ENCODE data around the gene CAMK1D. TPM values are rescaled to one million over a fixed set of nuclear protein-coding genes. Genes with fewer than 3 reads are reported as not detected.
A peak's percentile ranks its signal among the peaks of the same experiment; 100 is the strongest.
"Not testable (repeated sequence)": the region's sequence is repeated elsewhere in the genome, so short reads cannot be mapped to it uniquely, and the experiment has no call there.

CAMK1D gene
- total RNA-seq, 1 donor from 2014 or later = 3.2 TPM

- intact Hi-C loops (cut with DNase I) = no loop called here
- DNase-seq (ENCODE audit: low spot score) = peak; percentile 66
Observed at GRCh38 chr10:12417331-12417730, 68.0 kb downstream of the CAMK1D start.

GRCh38 chr10:12418000-12418399 lies 68.7 kb downstream of the CAMK1D start:
- intact Hi-C loops (cut with DNase I) = no loop called here
- DNase-seq (ENCODE audit: low spot score) = peak; percentile 66

GRCh38 chr10:12418725-12419261 lies 69.4 kb downstream of the CAMK1D start:
- intact Hi-C loops (cut with DNase I) = no loop called here
- DNase-seq (ENCODE audit: low spot score) = no peak

GRCh38 chr10:12419262-12419847 lies 70.0 kb downstream of the CAMK1D start:
- intact Hi-C loops (cut with DNase I) = no loop called here
- DNase-seq (ENCODE audit: low spot score) = no peak

GRCh38 chr10:12420530-12421120 lies 71.3 kb downstream of the CAMK1D start:
- DNase-seq (ENCODE audit: low spot score) = no peak
- intact Hi-C loops (cut with DNase I) = no loop called here

GRCh38 chr10:12422189-12422588 lies 72.8 kb downstream of the CAMK1D start:
- no peak for DNase-seq (ENCODE audit: low spot score)
- intact Hi-C loops (cut with DNase I) = no loop called here

GRCh38 chr10:12423896-12424295 lies 74.5 kb downstream of the CAMK1D start:
- intact Hi-C loops (cut with DNase I) = no loop called here
- no peak for DNase-seq (ENCODE audit: low spot score)

GRCh38 chr10:12427276-12427675 lies 77.9 kb downstream of the CAMK1D start:
- intact Hi-C loops (cut with DNase I) = no loop called here

GRCh38 chr10:12428447-12429135 lies 79.2 kb downstream of the CAMK1D start:
- intact Hi-C loops (cut with DNase I) = no loop called here
- no peak for DNase-seq (ENCODE audit: low spot score)

More at GRCh38 chr10:12427276-12427675, 77.9 kb downstream of the CAMK1D start:
- DNase-seq (ENCODE audit: low spot score) = no peak

- DNase-seq (ENCODE audit: low spot score) = no peak
- intact Hi-C loops (cut with DNase I) = no loop called here
Observed at GRCh38 chr10:12430406-12430982, 81.1 kb downstream of the CAMK1D start.

GRCh38 chr10:12431151-12432101 lies 82.1 kb downstream of the CAMK1D start:
- no peak for DNase-seq (ENCODE audit: low spot score)
- intact Hi-C loops (cut with DNase I) = no loop called here

- intact Hi-C loops (cut with DNase I) = no loop called here
- no peak for DNase-seq (ENCODE audit: low spot score)
Observed at GRCh38 chr10:12432402-12433189, 83.2 kb downstream of the CAMK1D start.

GRCh38 chr10:12434277-12434676 lies 84.9 kb downstream of the CAMK1D start:
- no peak for DNase-seq (ENCODE audit: low spot score)
- intact Hi-C loops (cut with DNase I) = no loop called here

- DNase-seq (ENCODE audit: low spot score); intact Hi-C loops (cut with DNase I): not testable (repeated sequence)
Observed at GRCh38 chr10:12434677-12435076, 85.3 kb downstream of the CAMK1D start.

GRCh38 chr10:12435348-12435747 lies 86.0 kb downstream of the CAMK1D start:
- intact Hi-C loops (cut with DNase I) = no loop called here
- no peak for DNase-seq (ENCODE audit: low spot score)

GRCh38 chr10:12438919-12439692 lies 89.8 kb downstream of the CAMK1D start:
- intact Hi-C loops (cut with DNase I) = no loop called here
- DNase-seq (ENCODE audit: low spot score) = no peak

- intact Hi-C loops (cut with DNase I); DNase-seq (ENCODE audit: low spot score): not testable (repeated sequence)
Observed at GRCh38 chr10:12439767-12440166, 90.4 kb downstream of the CAMK1D start.

GRCh38 chr10:12443026-12443425 lies 93.7 kb downstream of the CAMK1D start:
- intact Hi-C loops (cut with DNase I) = no loop called here
- DNase-seq (ENCODE audit: low spot score) = no peak

Measured in cardiac septum (tissue), 1 donor.